CD4-positive, alpha-beta T cell (primary cell): Measurements from ENCODE around the gene CD226. TPM values are rescaled to one million over a fixed set of nuclear protein-coding genes. Genes with fewer than 3 reads are reported as not detected.

Experiments used
- ATAC-seq: fragments of 200-7000 bp; cut with Tn5 transposase; one replicate; pipeline ENCODE4 v1.10.0; 2022; ENCODE audit warnings: mild to moderate bottlenecking; ENCODE audit not compliant: poor library complexity
- CTCF ChIA-PET: fragments of 350-600 bp; sonication (Branson Sonifier 250); formaldehyde crosslinking; loops from one replicate; lab custom pipeline; 2021; ENCODE audit warnings: antibody characterized with exemption, inconsistent platforms; lab: Charles Lee
- POLR2A ChIA-PET: fragments of 350-600 bp; sonication (Branson Sonifier 250); formaldehyde crosslinking; loops from one replicate; lab custom pipeline; 2021; ENCODE audit warnings: antibody characterized with exemption, inconsistent platforms; lab: Charles Lee
- DNase-seq, 14 experiments: peaks; one replicate each; pipeline ENCODE4 v3.0.0-alpha.2; 2013 to 2020; ENCODE audit warnings: mixed read lengths in 2 of 14
- H3K27ac ChIP-seq, 2 donors: one replicate each; pipeline versions ENCODE4 v1.5.1 to v1.7.0; 2013; ENCODE audit warnings: low read length in 2 of 2, low read depth in 1 of 2, mild to moderate bottlenecking in 1 of 2
- H3K27me3 ChIP-seq, 2 experiments: 1 replicate in 1 of 2; 2 replicates in 1 of 2; pipeline versions ENCODE4 v1.6.1 to v1.7.0; 2013; ENCODE audit warnings: low read length in 2 of 2, control low read depth in 1 of 2, mild to moderate bottlenecking in 1 of 2, moderate library complexity in 1 of 2; ENCODE audit not compliant: insufficient read depth in 2 of 2, control insufficient read depth in 1 of 2
- H3K36me3 ChIP-seq: one replicate; pipeline ENCODE4 v1.6.1; 2013; ENCODE audit warnings: low read length, control low read depth; ENCODE audit not compliant: insufficient read depth
- H3K4me1 ChIP-seq: one replicate; pipeline ENCODE4 v1.6.1; 2013; ENCODE audit warnings: low read length, control low read depth; ENCODE audit not compliant: insufficient read depth
- H3K4me3 ChIP-seq: one replicate; pipeline ENCODE4 v1.5.1; 2013; ENCODE audit warnings: mild to moderate bottlenecking, low read length, moderate library complexity
- H3K9me3 ChIP-seq, 2 experiments: 1 replicate in 1 of 2; 2 replicates in 1 of 2; pipeline versions ENCODE4 v1.6.1 to v1.7.0; 2013; ENCODE audit warnings: low read length in 2 of 2, mild to moderate bottlenecking in 2 of 2, control low read depth in 1 of 2, moderate library complexity in 1 of 2; ENCODE audit not compliant: control insufficient read depth in 1 of 2, insufficient read depth in 1 of 2
- H3K27ac Mint-ChIP-seq: one replicate; pipeline ENCODE4 v1.8.0; 2020; ENCODE audit warnings: mixed read lengths
- H3K27me3 Mint-ChIP-seq: one replicate; pipeline ENCODE4 v1.8.0; 2021; ENCODE audit warnings: mixed read lengths
- H3K36me3 Mint-ChIP-seq: one replicate; pipeline ENCODE4 v1.8.0; 2021; ENCODE audit warnings: low read depth, mixed read lengths
- H3K4me1 Mint-ChIP-seq: one replicate; pipeline ENCODE4 v1.8.0; 2021; ENCODE audit warnings: low read depth, mixed read lengths
- H3K4me3 Mint-ChIP-seq: one replicate; pipeline ENCODE4 v1.8.0; 2020; ENCODE audit warnings: mild to moderate bottlenecking, mixed read lengths
- H3K9me3 Mint-ChIP-seq: one replicate; pipeline ENCODE4 v1.8.0; 2020; ENCODE audit warnings: mixed read lengths
- CTCF ChIP-seq: fragments of 200-600 bp; IDR thresholded peaks from one replicate; pipeline ENCODE4 v1.8.0; 2022; ENCODE audit warnings: antibody characterized with exemption, mild to moderate bottlenecking
- intact Hi-C, 2 experiments: fragments of 100-400 bp; cut with DNase I in 1 of 2; cut with micrococcal nuclease in 1 of 2; formaldehyde crosslinking; loops; one replicate each; pipeline versions ENCODE4 v1.15.1 to v1.9.0; 2023 to 2025; cut with DNase I, micrococcal nuclease
- total RNA-seq, 174 experiments: library from RNA in 2 of 174; stranded (reverse) in 2 of 174; gene quantifications; one replicate each; pipeline ENCODE4 v1.2.3 and lab custom pipeline; 2021 to 2026

Gene CD226
- total RNA-seq, 2 experiments from 2014 or later: 74.0 to 74.8 TPM

DNA sequence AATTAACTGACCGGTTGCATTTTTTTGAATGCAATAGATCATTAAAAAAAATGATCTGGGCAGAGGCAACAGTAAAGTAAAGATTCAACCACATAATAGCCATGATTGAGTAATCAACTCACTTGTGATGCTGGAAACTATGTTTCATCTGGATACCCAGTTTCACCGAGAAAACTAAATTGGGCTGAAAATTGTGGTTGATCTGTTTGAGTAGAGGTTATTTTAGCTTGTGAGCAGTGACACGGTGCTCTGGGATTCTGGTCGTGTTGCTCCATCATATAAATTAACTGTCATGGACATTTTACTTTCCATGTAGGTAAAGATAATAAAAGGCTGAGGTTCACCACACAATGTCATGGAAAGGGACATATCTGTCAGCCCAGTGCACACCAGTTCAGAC lies 58.7 kb downstream of the CD226 start:
- H3K4me1 Mint-ChIP-seq: peaks cover 88% of the 10 kb centered on the region
- H3K9me3 Mint-ChIP-seq: peaks cover 5% of the 10 kb centered on the region
- ATAC-seq (no peak), DNase-seq (no peak)
- no peaks in the 10 kb centered on the region for H3K27me3 Mint-ChIP-seq
- peak overlapping the region; percentile 34 for H3K4me3 Mint-ChIP-seq
- ChIA-PET CTCF (interaction anchor here (1.2 kb wide), 1 partner anchor 88 kb away, joined by 3 read pairs; no protein-coding TSS in a partner anchor), POLR2A (interaction anchor here (1.0 kb wide), 1 partner anchor 13 kb away, joined by 5 read pairs; no protein-coding TSS in a partner anchor)
- Histone ChIP-seq H3K36me3 (peaks cover 25% of the 10 kb centered on the region), H3K27me3 (no peaks in the 10 kb centered on the region), H3K4me1 (peaks cover 25% of the 10 kb centered on the region), H3K27ac (no peak overlapping the region), H3K4me3 (no peak overlapping the region), H3K9me3 (no peaks in the 10 kb centered on the region)
- TF ChIP-seq CTCF: no peak
- peaks cover 84% of the 10 kb centered on the region for H3K36me3 Mint-ChIP-seq
- intact Hi-C loops: no loop called here
- H3K27ac Mint-ChIP-seq: peak overlapping the region; percentile 16

DNA sequence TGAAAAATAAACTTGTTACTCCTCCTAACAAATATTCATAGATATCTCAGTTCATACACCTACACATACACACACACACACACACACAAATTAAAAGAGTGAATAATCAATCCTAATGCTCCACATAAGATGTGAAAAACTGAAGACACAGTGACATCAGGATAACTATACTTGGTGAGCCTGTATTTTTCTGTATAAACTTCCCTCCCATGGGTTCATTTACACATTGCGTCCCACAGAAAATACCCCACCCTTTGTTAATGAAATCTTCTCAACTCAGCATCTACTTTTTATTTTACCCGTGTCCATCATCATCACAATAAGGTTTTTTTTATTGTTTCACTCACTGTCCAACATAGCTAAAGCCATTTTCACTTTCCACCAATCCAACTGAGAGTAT lies 60.4 kb downstream of the CD226 start:
- intact Hi-C loops: no loop called here
- Mint-ChIP-seq H3K4me3 (no peak overlapping the region), H3K27me3 (no peaks in the 10 kb centered on the region), H3K4me1 (peaks cover 88% of the 10 kb centered on the region), H3K27ac (peak overlapping the region; percentile 61), H3K9me3 (peaks cover 5% of the 10 kb centered on the region), H3K36me3 (peaks cover 79% of the 10 kb centered on the region)
- H3K4me3 ChIP-seq: no peak overlapping the region
- no peak for ATAC-seq
- H3K27ac ChIP-seq: no peak overlapping the region
- no peak for DNase-seq
- ChIA-PET POLR2A (no interaction called here), CTCF (no interaction called here)
- H3K27me3 ChIP-seq: no peaks in the 10 kb centered on the region
- peaks cover 14% of the 10 kb centered on the region for H3K36me3 ChIP-seq
- H3K9me3 ChIP-seq: no peaks in the 10 kb centered on the region
- peaks cover 34% of the 10 kb centered on the region for H3K4me1 ChIP-seq
- no peak for TF ChIP-seq CTCF

- no peak for TF ChIP-seq CTCF
- intact Hi-C loops: no loop called here
- H3K36me3 ChIP-seq: peaks cover 5% of the 10 kb centered on the region
- ChIA-PET CTCF (interaction anchor here (1.1 to 1.2 kb wide), 2 partner anchors 69 to 74 kb away, joined by 3 to 4 read pairs; no protein-coding TSS in a partner anchor), POLR2A (interaction anchor here (1.7 to 1.8 kb wide), 2 partner anchors 12 to 71 kb away, joined by 5 read pairs; no protein-coding TSS in a partner anchor)
- H3K9me3 Mint-ChIP-seq: peaks cover 1% of the 10 kb centered on the region
- H3K36me3 Mint-ChIP-seq: peaks cover 79% of the 10 kb centered on the region
- peaks cover 34% of the 10 kb centered on the region for H3K4me1 ChIP-seq
- peak overlapping the region; percentile 91 for H3K27ac Mint-ChIP-seq
- no peaks in the 10 kb centered on the region for H3K9me3 ChIP-seq
- peaks cover 86% of the 10 kb centered on the region for H3K4me1 Mint-ChIP-seq
- H3K27me3 ChIP-seq: no peaks in the 10 kb centered on the region
- peak; percentile 65 for ATAC-seq
- no peak overlapping the region for H3K4me3 ChIP-seq
- H3K27ac ChIP-seq: peak overlapping the region in 1 of 2 donors; percentile 20
- H3K27me3 Mint-ChIP-seq: no peaks in the 10 kb centered on the region
- H3K4me3 Mint-ChIP-seq: peak overlapping the region; percentile 76
- peak in 3 of 14 experiments; percentile 23 to 52 (median 50) for DNase-seq
Measured at GRCh38 chr18:69885841-69886531, 61.7 kb downstream of the CD226 start.
